ENCODE data around the gene CLDN19.

CLDN19 gene

GRCh38 chr1:42761567-42761966, 21.5 kb upstream of the CLDN19 start:
- H3K4me3 ChIP-seq (ENCODE audit: low read depth, low read length), result no peak overlapping the region
- DNase-seq (ENCODE audit: low read depth), result no peak
- no peak for TF ChIP-seq CTCF (IDR thresholded peaks at IDR 0.05; ENCODE audit: insufficient read depth, low read depth, low read length, missing control alignments)

- no peak overlapping the region for H3K4me3 ChIP-seq (ENCODE audit: low read depth, low read length)
- no peak for DNase-seq (ENCODE audit: low read depth)
- no peak for TF ChIP-seq CTCF (IDR thresholded peaks at IDR 0.05; ENCODE audit: insufficient read depth, low read depth, low read length, missing control alignments)
These were observed 19.1 kb upstream of the CLDN19 start for GRCh38 chr1:42759114-42759513.

GRCh38 chr1:42758641-42759040, 18.6 kb upstream of the CLDN19 start:
- DNase-seq (ENCODE audit: low read depth), result no peak
- TF ChIP-seq CTCF (IDR thresholded peaks at IDR 0.05; ENCODE audit: insufficient read depth, low read depth, low read length, missing control alignments), result no peak
- H3K4me3 ChIP-seq (ENCODE audit: low read depth, low read length), result no peak overlapping the region

GRCh38 chr1:42757892-42758275, 17.8 kb upstream of the CLDN19 start:
- H3K4me3 ChIP-seq (ENCODE audit: low read depth, low read length), result no peak overlapping the region
- no peak for TF ChIP-seq CTCF (IDR thresholded peaks at IDR 0.05; ENCODE audit: insufficient read depth, low read depth, low read length, missing control alignments)
- DNase-seq (ENCODE audit: low read depth), result no peak

- peak; percentile 72 for TF ChIP-seq CTCF (IDR thresholded peaks at IDR 0.05; ENCODE audit: insufficient read depth, low read depth, low read length, missing control alignments)
- DNase-seq (ENCODE audit: low read depth), result peak; percentile 71
These were observed 17.2 kb upstream of the CLDN19 start for GRCh38 chr1:42756956-42757891.

GRCh38 chr1:42753070-42753469, 13.0 kb upstream of the CLDN19 start:
- no peak for DNase-seq (ENCODE audit: low read depth)
- no peak for TF ChIP-seq CTCF (IDR thresholded peaks at IDR 0.05; ENCODE audit: insufficient read depth, low read depth, low read length, missing control alignments)
- no peak overlapping the region for H3K4me3 ChIP-seq (ENCODE audit: low read depth, low read length)

More at GRCh38 chr1:42756956-42757891, 17.2 kb upstream of the CLDN19 start:
- no peak overlapping the region for H3K4me3 ChIP-seq (ENCODE audit: low read depth, low read length)

Measured in GM12865 (cell line).